PFSK-1 (cell line): ENCODE data around the gene MYO5C.

ENCODE experiments used
- FOXP2 ChIP-seq: optimal IDR thresholded peaks from 2 replicates; pipeline ENCODE3; 2011; ENCODE audit warnings: borderline replicate concordance, control low read depth, inconsistent platforms; ENCODE audit not compliant: insufficient read depth; ENCODE audit errors: extremely low read length, extremely low read depth
- POLR2AphosphoS5 ChIP-seq: IDR thresholded peaks from 2 replicates; pipeline ENCODE4 v1.6.1; 2012; ENCODE audit warnings: low read depth, mild to moderate bottlenecking, control low read depth, low read length, moderate library complexity
- REST ChIP-seq, 2 experiments: IDR thresholded peaks; 2 replicates each; pipeline versions ENCODE4 v1.6.1 to v1.8.0; 2011 to 2012; ENCODE audit warnings: low read depth in 2 of 2, low read length in 2 of 2, control low read depth in 1 of 2, inconsistent platforms in 1 of 2, mild to moderate bottlenecking in 1 of 2, moderate library complexity in 1 of 2; ENCODE audit not compliant: insufficient read depth in 1 of 2
- SIN3A ChIP-seq: IDR thresholded peaks from 2 replicates; pipeline ENCODE4 v1.6.1; 2012; ENCODE audit warnings: mild to moderate bottlenecking, low read length, moderate library complexity, borderline replicate concordance; ENCODE audit not compliant: insufficient read depth
- TAF1 ChIP-seq: IDR thresholded peaks from 2 replicates; pipeline ENCODE4 v1.6.1; 2012; ENCODE audit warnings: low read length, control low read depth, borderline replicate concordance; ENCODE audit not compliant: insufficient read depth

Gene MYO5C

GRCh38 chr15:52338891-52339290 lies 43.3 kb upstream of the MYO5C start:
- TF ChIP-seq TAF1 (no peak), REST (IDR thresholded peaks at IDR 0.05; ENCODE audit: insufficient read depth in 1 of 2, low read depth in 2 of 2, low read length in 2 of 2) (no peak), SIN3A (no peak), FOXP2 (no peak), POLR2AphosphoS5 (no peak)

GRCh38 chr15:52338058-52338457 lies 42.5 kb upstream of the MYO5C start:
- TF ChIP-seq FOXP2: no peak
- no peak for TF ChIP-seq TAF1
- no peak for TF ChIP-seq SIN3A
- TF ChIP-seq POLR2AphosphoS5: no peak
- no peak for TF ChIP-seq REST (IDR thresholded peaks at IDR 0.05; ENCODE audit: insufficient read depth in 1 of 2, low read depth in 2 of 2, low read length in 2 of 2)

GRCh38 chr15:52337198-52337853 lies 41.7 kb upstream of the MYO5C start:
- TF ChIP-seq POLR2AphosphoS5 (no peak), FOXP2 (no peak), TAF1 (no peak), SIN3A (no peak), REST (IDR thresholded peaks at IDR 0.05; ENCODE audit: insufficient read depth in 1 of 2, low read depth in 2 of 2, low read length in 2 of 2) (no peak)

GRCh38 chr15:52336529-52336928 lies 40.9 kb upstream of the MYO5C start:
- TF ChIP-seq POLR2AphosphoS5 (no peak), SIN3A (no peak), TAF1 (no peak), FOXP2 (no peak), REST (IDR thresholded peaks at IDR 0.05; ENCODE audit: insufficient read depth in 1 of 2, low read depth in 2 of 2, low read length in 2 of 2) (no peak)
